SK-N-SH (cell line): ENCODE results near the gene FBXL15. TPM values are rescaled to one million over a fixed set of nuclear protein-coding genes. Genes with fewer than 3 reads are reported as not detected.

Experiments used
- CTCF ChIA-PET: fragments of 300-600, 350-600 bp; formaldehyde crosslinking; extraction: SDS; loops from one replicate; lab custom pipeline; 2021; lab: Yijun Ruan, JAX
- POLR2A ChIA-PET: fragments of 350-600 bp; sonication (Branson Sonifier 250); formaldehyde crosslinking; extraction: SDS; loops from one replicate; lab custom pipeline; 2020; ENCODE audit warnings: antibody characterized with exemption, inconsistent platforms; lab: Yijun Ruan, JAX
- DNase-seq: peaks from one replicate; pipeline ENCODE4 v3.0.0; 2012
- H2AFZ ChIP-seq: fragments of 200-600 bp; sonication (generic); 2 replicates; pipeline ENCODE4 v1.8.1; 2016; ENCODE audit warnings: antibody characterized with exemption, mild to moderate bottlenecking, low read depth
- H3F3A ChIP-seq: fragments of 200-600 bp; sonication (generic); replicated peaks from 2 replicates; pipeline ENCODE3; 2016; ENCODE audit warnings: antibody characterized with exemption, mild to moderate bottlenecking; ENCODE audit not compliant: insufficient read depth
- H3K27ac ChIP-seq, 2 experiments: fragments of 200-500 bp in 1 of 2; fragments of 200-600 bp in 1 of 2; sonication (Bioruptor generic) in 1 of 2; sonication (generic), shearing (Covaris generic) in 1 of 2; 2 replicates each; pipeline versions ENCODE4 v1.5.1 to v1.6.1; 2014 to 2016; ENCODE audit warnings: low read depth in 2 of 2, inconsistent platforms in 1 of 2, low read length in 1 of 2, mild to moderate bottlenecking in 1 of 2, mixed read lengths in 1 of 2
- H3K27me3 ChIP-seq: fragments of 200-600 bp; sonication (generic), shearing (Covaris generic); 2 replicates; pipeline ENCODE4 v1.6.1; 2016; ENCODE audit warnings: mixed run types; ENCODE audit not compliant: insufficient read depth
- H3K36me3 ChIP-seq, 2 experiments: fragments of 200-500 bp in 1 of 2; fragments of 200-600 bp in 1 of 2; sonication (Bioruptor generic) in 1 of 2; sonication (generic) in 1 of 2; replicated peaks in 1 of 2; 2 replicates each; pipeline versions ENCODE3 to v1.5.1; 2014 to 2016; ENCODE audit warnings: low read length in 1 of 2, mild to moderate bottlenecking in 1 of 2; ENCODE audit not compliant: insufficient read depth in 2 of 2, control insufficient read depth in 1 of 2
- H3K4me1 ChIP-seq, 2 experiments: fragments of 200-500 bp in 1 of 2; fragments of 200-600 bp in 1 of 2; sonication (Bioruptor generic) in 1 of 2; sonication (generic), shearing (Covaris generic) in 1 of 2; 2 replicates each; pipeline versions ENCODE4 v1.5.1 to v1.6.1; 2014 to 2016; ENCODE audit warnings: low read depth in 1 of 2, low read length in 1 of 2, mixed run types in 1 of 2; ENCODE audit not compliant: insufficient read depth in 2 of 2, control insufficient read depth in 1 of 2
- H3K4me2 ChIP-seq: fragments of 200-600 bp; sonication (generic), shearing (Covaris generic); 2 replicates; pipeline ENCODE4 v1.6.1; 2017; ENCODE audit warnings: mixed run types
- H3K4me3 ChIP-seq, 2 experiments: fragments of 200-500 bp in 1 of 2; fragments of 200-600 bp in 1 of 2; sonication (Bioruptor generic) in 1 of 2; sonication (generic), shearing (Covaris generic) in 1 of 2; 2 replicates each; pipeline versions ENCODE4 v1.5.1 to v1.8.1; 2014 to 2016; ENCODE audit warnings: low read depth in 2 of 2, inconsistent platforms in 1 of 2, low read length in 1 of 2, mild to moderate bottlenecking in 1 of 2, mixed read lengths in 1 of 2, moderate library complexity in 1 of 2
- H3K79me2 ChIP-seq: fragments of 200-600 bp; sonication (generic); 2 replicates; pipeline ENCODE4 v1.8.1; 2017; ENCODE audit warnings: mild to moderate bottlenecking; ENCODE audit not compliant: insufficient read depth
- H3K9ac ChIP-seq: fragments of 200-600 bp; sonication (generic); 2 replicates; pipeline ENCODE4 v1.6.1; 2017; ENCODE audit warnings: mixed run types
- H3K9me2 ChIP-seq: fragments of 200-600 bp; sonication (generic); 2 replicates; pipeline ENCODE4 v1.6.1; 2017; ENCODE audit warnings: mixed run types
- H3K9me3 ChIP-seq: fragments of 200-600 bp; sonication (generic); 2 replicates; pipeline ENCODE4 v1.6.1; 2017; ENCODE audit warnings: mixed run types, mild to moderate bottlenecking, moderate library complexity
- H4K20me1 ChIP-seq: fragments of 200-600 bp; sonication (generic); 2 replicates; pipeline ENCODE4 v1.6.1; 2017; ENCODE audit warnings: mild to moderate bottlenecking, mixed run types; ENCODE audit not compliant: insufficient read depth
- CHD2 ChIP-seq: fragments of 150-350 bp; IDR thresholded peaks from 2 replicates; pipeline ENCODE4 v1.6.1; 2018; ENCODE audit warnings: low read length; ENCODE audit not compliant: partially characterized antibody
- EZH2phosphoT487 ChIP-seq: fragments of 200-600 bp; sonication (generic); IDR thresholded peaks from 2 replicates; pipeline ENCODE4 v1.6.1; 2017; ENCODE audit warnings: low read depth, mixed run types, mild to moderate bottlenecking, antibody characterized with exemption, moderate library complexity, borderline replicate concordance
- FOSL2 ChIP-seq: IDR thresholded peaks from 2 replicates; pipeline ENCODE4 v1.4.0; 2012; ENCODE audit warnings: low read depth, mild to moderate bottlenecking, moderate library complexity, borderline replicate concordance
- FOXM1 ChIP-seq: IDR thresholded peaks from 2 replicates; pipeline ENCODE4 v1.4.0; 2012; ENCODE audit warnings: low read depth, mild to moderate bottlenecking
- GABPA ChIP-seq: IDR thresholded peaks from 2 replicates; pipeline ENCODE4 v1.4.0; 2012; ENCODE audit warnings: low read depth, mild to moderate bottlenecking
- GATA2 ChIP-seq: sonication (generic); formaldehyde crosslinking; IDR thresholded peaks from 2 replicates; pipeline ENCODE4 v1.5.0; 2020; ENCODE audit warnings: mild to moderate bottlenecking, missing genetic modification reagents
- JUND ChIP-seq: IDR thresholded peaks from 2 replicates; pipeline ENCODE4 v1.4.0; 2012
- MXI1 ChIP-seq: IDR thresholded peaks from 2 replicates; pipeline ENCODE4 v1.6.1; 2012; ENCODE audit warnings: mild to moderate bottlenecking, low read depth, low read length, improper control_type of control experiment
- NFIC ChIP-seq: IDR thresholded peaks from 2 replicates; pipeline ENCODE4 v1.4.0; 2012; ENCODE audit warnings: borderline replicate concordance
- NRF1 ChIP-seq: IDR thresholded peaks from 2 replicates; pipeline ENCODE4 v1.6.1; 2012; ENCODE audit warnings: low read depth, mild to moderate bottlenecking, low read length
- POLR2AphosphoS5 ChIP-seq: IDR thresholded peaks from 2 replicates; pipeline ENCODE4 v1.6.1; 2012; ENCODE audit warnings: low read depth, low read length
- REST ChIP-seq: IDR thresholded peaks from 2 replicates; pipeline ENCODE4 v1.6.1; 2012; ENCODE audit warnings: mild to moderate bottlenecking, low read depth, low read length, moderate library complexity
- RFX5 ChIP-seq: IDR thresholded peaks from 2 replicates; pipeline ENCODE4 v1.6.1; 2012; ENCODE audit warnings: mild to moderate bottlenecking, improper control_type of control experiment, low read length
- RXRA ChIP-seq: IDR thresholded peaks from 2 replicates; pipeline ENCODE4 v1.4.0; 2012; ENCODE audit warnings: low read depth, mild to moderate bottlenecking, borderline replicate concordance
- SIN3A ChIP-seq: IDR thresholded peaks from 2 replicates; pipeline ENCODE4 v1.6.1; 2012; ENCODE audit warnings: low read depth, mild to moderate bottlenecking, low read length, moderate library complexity, borderline replicate concordance
- SMC3 ChIP-seq: IDR thresholded peaks from 2 replicates; pipeline ENCODE4 v1.6.1; 2012; ENCODE audit warnings: low read depth, low read length, improper control_type of control experiment
- TCF12 ChIP-seq: IDR thresholded peaks from 2 replicates; pipeline ENCODE4 v1.4.0; 2012
- TEAD4 ChIP-seq: IDR thresholded peaks from 2 replicates; pipeline ENCODE4 v1.4.0; 2012; ENCODE audit warnings: mild to moderate bottlenecking, borderline replicate concordance; ENCODE audit not compliant: insufficient read depth
- USF1 ChIP-seq: IDR thresholded peaks from 2 replicates; pipeline ENCODE4 v1.4.0; 2012; ENCODE audit warnings: low read depth, borderline replicate concordance
- USF2 ChIP-seq: fragments of 150-350 bp; IDR thresholded peaks from 2 replicates; pipeline ENCODE4 v1.6.1; 2017; ENCODE audit warnings: antibody characterized with exemption, low read length, low read depth, borderline replicate concordance
- YY1 ChIP-seq: IDR thresholded peaks from 2 replicates; pipeline ENCODE4 v1.4.0; 2012; ENCODE audit warnings: low read depth, mild to moderate bottlenecking
- WGBS: methylation state at CpG from one replicate; pipeline ENCODE4 v1.1.6; 2017; ENCODE audit warnings: low lambda C conversion rate; 5-methylcytosine and 5-hydroxymethylcytosine counted together
- polyA plus RNA-seq, 3 experiments: library from polyadenylated mRNA; depleted of rRNA; stranded (reverse); fragments of >200 nt; gene quantifications; 2 replicates each; pipeline ENCODE4 v1.2.3, GENCODE V29; 2012

FBXL15 gene
- polyA plus RNA-seq, 1 of the 3 experiments (the other 2 are of a cell fraction): 17.2 TPM

- TF ChIP-seq REST (peak; percentile 68), CHD2 (no peak), TEAD4 (no peak), POLR2AphosphoS5 (peak; percentile 43; the same call in 1 of the 2 replicates), NRF1 (peak; percentile 51; the same call in 1 of the 2 replicates), USF2 (no peak), SMC3 (no peak), JUND (no peak), FOSL2 (no peak), RFX5 (no peak)
- TF ChIP-seq, all 33 proteins: peak for 10
Observed at GRCh38 chr10:102420714-102421506, at the start of gene FBXL15 (continued).

- Histone ChIP-seq H3K9me3 (no peaks in the 10 kb centered on the region), H3K9ac (no peak overlapping the region), H3K9me2 (no peaks in the 10 kb centered on the region), H2AFZ (no peak overlapping the region), H3K27ac (no peak overlapping the region), H3F3A (no peaks in the 10 kb centered on the region), H3K36me3 (peaks cover 64% of the 10 kb centered on the region in 2 experiments), H3K4me3 (no peak overlapping the region), H3K4me2 (no peak overlapping the region), H3K4me1 (no peaks in the 10 kb centered on the region), H4K20me1 (no peaks in the 10 kb centered on the region), H3K27me3 (no peaks in the 10 kb centered on the region), H3K79me2 (no peaks in the 10 kb centered on the region)
- no peak for DNase-seq
- WGBS: 100% methylated on average over 2 of the region's 2 CpGs
- ChIA-PET CTCF (interaction anchor here (0.7 to 9.6 kb wide), 6 partner anchors 9 to 145 kb away, joined by 3 to 67 read pairs (median 4); no protein-coding TSS in a partner anchor), POLR2A (no interaction called here)
- no peak for TF ChIP-seq RFX5
- no peak for TF ChIP-seq SMC3
- TF ChIP-seq USF1: no peak
- no peak for TF ChIP-seq GATA2 (CRISPR knock-in tag)
- TF ChIP-seq TCF12: no peak
- no peak for TF ChIP-seq RXRA
- no peak for TF ChIP-seq GABPA
- no peak for TF ChIP-seq YY1
- no peak for TF ChIP-seq NFIC
- no peak for TF ChIP-seq EZH2phosphoT487
- TF ChIP-seq FOXM1: no peak
- TF ChIP-seq MXI1: no peak
- no peak for TF ChIP-seq SIN3A
- TF ChIP-seq REST: no peak
Observed at GRCh38 chr10:102371295-102371694, 49.3 kb upstream of the FBXL15 start.
